Suppressor macrophage (primary cell): Measurements from ENCODE around the gene HDAC8.

Source experiments
- DNase-seq, 4 experiments: peaks; one replicate each; pipeline ENCODE4 v3.0.0-alpha.2; 2020 to 2022

Gene HDAC8

DNA sequence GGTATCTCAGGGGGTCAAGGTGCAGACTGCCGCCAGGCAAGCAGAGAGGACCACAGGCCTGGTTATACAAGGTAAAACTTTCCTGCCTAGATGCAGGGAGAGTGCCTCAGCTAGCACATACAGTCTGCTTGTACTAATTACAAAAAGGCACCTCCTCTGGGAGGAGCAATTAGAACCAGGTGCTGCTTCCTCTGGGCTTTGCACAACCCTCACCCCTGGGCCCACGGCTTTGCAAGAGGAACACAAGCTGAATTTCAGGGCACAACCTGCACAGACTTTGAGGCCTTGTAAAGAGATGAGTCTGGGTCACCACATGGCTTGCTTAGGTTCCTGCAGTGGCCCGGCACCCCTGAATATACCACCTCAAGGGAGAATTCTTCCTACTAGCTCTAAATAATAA is 257.8 kb downstream of the HDAC8 start:
- no peak for DNase-seq

- no peak for DNase-seq
These were observed 258.7 kb downstream of the HDAC8 start for GRCh38 chrX:72313707-72314641.

GRCh38 chrX:72312311-72312940 is 260.2 kb downstream of the HDAC8 start:
- no peak for DNase-seq

- DNase-seq, result peak in 1 of 4 experiments; percentile 7
These were observed 263.2 kb downstream of the HDAC8 start for GRCh38 chrX:72309297-72310071.

DNA sequence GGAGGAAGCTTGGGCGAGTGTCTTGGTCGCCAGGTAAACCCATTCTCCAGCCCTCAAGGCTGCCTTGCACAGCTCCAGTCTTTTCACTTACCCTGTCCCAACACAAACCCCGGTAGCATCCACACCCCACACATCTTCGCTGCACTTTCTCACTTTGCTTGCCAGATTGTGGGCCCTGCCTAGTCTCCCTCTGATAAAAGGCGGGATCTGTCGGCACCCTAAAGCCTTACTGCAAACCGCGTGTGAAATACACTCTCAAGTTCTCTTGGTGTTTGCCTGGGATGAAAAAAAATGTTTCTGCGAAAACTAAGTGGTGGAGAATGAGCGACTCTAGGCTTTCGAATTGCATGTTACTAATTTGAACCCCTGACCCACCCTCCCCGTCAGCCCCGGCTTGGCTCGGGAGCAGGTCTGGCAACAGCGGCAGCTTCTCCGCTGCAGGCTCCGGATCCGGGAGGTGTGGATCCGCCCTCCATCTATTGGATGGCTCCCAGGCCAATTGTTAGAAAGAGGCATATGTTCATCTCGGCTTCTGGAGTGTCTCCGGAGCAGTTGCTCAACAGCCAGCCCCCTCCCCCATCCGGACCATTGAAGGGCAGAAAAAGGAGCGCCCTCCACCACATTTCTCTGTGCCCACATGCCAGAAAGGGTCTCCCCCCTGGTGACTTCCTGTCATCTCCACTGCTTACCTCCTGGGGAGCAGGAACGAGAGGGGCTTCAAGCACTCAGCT is 263.9 kb downstream of the HDAC8 start:
- peak; percentile 13 to 49 (median 43) for DNase-seq

GRCh38 chrX:72308209-72308565 is 264.5 kb downstream of the HDAC8 start:
- no peak for DNase-seq

DNA sequence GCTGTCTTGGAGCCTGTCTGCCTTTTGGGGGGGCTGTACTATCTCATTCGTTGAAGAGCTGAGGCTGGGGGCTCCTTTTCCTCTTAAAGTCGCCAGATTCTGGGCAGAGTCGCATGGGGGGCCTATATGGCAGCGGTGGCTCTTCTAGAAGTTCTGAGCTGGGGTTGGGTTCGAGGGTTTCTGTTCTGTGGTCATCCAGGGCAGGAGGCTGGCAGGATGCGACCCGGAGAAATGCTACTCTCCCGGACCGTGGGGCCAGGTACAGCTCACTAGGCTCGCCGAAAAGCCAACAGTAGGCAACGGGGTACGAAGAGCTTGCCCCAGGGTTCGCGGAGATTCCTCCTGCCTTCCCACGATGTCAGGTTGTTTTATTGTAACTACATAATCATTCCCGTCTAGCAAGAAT is 265.0 kb downstream of the HDAC8 start:
- no peak for DNase-seq

GRCh38 chrX:72306851-72307645 is 265.6 kb downstream of the HDAC8 start:
- DNase-seq, result peak; percentile 69 to 83 (median 78)

GRCh38 chrX:72306085-72306801 is 266.4 kb downstream of the HDAC8 start:
- DNase-seq, result peak in 1 of 4 experiments; percentile 17

DNA sequence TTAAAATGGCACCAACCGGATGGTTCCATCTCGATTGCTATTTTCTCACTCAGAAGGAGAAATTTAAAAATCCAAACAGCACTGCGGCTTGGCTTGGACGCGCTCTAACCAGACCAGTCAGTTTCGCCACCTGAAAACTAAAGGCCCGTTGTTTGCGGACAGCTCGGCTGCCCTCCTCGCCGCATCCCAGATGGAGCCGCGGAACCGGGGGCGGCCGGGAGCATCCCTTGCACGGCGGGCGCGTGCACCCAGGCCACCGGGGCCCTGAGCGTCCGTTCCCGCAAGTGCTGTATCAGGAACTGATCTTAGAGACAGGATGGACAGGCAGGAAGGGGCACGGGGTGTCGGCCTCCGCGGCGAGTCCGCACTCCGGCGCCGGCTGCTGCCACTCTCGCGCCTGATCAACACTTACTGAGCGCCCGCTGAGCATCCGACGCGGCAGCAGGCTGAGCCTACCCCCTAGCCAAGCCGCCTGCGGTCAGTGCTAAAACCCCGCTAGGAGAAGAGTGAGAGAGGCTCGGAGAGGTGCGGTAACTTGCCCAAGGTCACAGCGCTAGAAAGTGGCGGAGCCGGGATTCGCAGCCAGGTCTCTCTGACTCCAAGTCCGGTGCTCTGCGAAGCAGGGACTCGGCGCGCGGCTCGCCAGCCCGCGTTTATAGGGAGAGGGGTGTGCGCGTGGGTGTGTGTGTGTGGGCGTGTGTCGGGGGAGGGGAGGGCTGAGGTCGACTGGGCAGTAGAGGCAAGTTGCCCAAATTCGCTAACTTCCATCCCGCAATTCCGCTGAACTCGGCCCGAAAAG is 267.2 kb downstream of the HDAC8 start, which contains the start of gene CITED1:
Gene CITED1 (minus strand): TSS at position 629 of the 799 bp plus-strand sequence. CDS start 3,045 bp downstream, outside the sequence.
- peak in 2 of 4 experiments; percentile 1 to 24 for DNase-seq

DNA sequence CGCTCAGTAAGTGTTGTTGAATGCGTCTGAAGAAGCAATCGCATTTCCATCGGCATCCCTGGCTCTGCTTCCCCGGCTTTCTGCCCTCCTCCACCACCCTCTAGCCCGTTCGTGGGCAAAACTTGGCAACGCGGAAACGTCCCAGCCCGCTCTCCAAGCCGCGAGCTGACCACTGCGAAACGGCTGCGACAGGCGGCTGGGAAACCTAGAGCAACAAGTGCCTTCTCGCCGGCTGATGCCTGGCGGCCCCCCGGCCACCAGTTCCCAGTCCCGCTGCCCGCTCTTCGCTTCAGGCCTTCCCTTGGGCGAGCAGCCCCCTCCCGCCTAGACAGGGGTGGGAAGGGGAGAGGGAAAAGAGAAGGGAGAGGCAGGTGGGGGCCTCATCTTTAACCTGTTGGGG is 267.8 kb downstream of the HDAC8 start:
- DNase-seq, result no peak

DNA sequence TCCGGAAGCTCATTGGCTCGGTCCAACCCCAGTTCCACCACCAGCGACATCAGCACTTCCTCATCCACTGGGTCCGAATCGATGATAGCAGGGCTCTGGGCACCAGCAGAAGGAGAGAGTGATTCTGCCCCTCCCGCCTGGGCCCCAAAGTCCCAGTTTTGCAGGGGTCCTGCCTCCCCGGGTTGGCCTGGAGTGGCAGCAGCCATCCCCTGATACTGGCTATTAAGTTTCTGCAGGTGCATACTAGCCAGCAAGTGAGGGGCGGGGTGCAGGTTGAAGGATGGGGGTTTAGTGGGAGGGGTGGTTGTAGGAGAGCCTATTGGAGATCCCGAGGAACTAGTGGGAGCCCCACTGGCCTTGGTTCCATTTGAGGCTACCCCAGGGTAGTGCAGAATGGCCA is 270.9 kb downstream of the HDAC8 start:
- DNase-seq, result no peak

DNA sequence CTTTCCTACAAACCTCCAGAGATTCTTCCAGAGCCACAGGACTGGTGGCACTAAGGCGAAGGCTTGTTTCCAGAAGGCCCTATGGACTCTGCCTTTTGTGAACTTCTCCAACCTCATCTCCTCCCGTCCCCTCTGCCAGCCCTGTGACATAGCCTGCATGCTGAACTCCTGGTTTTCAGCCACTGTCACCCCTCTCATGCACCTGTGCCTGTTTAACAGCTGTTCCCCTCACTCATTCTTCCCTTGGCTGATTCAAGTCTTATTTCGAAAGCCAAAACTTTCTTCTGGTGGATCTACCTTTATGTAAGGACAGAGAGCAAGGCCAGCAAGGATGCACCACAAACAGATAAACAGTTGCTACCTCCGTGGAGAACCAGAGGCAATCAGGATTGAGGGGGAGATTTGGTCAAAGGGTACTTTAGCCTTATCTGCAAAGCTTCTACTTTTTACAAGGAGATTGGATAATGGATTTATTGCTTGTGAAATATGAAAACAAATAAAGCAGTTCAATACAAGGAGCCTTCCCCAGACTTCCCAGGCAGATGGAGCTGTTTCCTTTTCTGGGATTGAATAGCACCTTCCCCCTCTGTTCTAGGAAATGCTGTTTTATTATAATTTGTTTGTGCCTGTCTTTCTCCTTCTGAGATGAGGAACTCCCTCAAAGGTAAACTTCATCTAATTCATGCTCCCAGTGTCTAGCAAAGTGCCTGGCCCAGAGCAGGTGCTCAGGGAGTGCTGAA is 272.6 kb downstream of the HDAC8 start:
- DNase-seq, result no peak

DNA sequence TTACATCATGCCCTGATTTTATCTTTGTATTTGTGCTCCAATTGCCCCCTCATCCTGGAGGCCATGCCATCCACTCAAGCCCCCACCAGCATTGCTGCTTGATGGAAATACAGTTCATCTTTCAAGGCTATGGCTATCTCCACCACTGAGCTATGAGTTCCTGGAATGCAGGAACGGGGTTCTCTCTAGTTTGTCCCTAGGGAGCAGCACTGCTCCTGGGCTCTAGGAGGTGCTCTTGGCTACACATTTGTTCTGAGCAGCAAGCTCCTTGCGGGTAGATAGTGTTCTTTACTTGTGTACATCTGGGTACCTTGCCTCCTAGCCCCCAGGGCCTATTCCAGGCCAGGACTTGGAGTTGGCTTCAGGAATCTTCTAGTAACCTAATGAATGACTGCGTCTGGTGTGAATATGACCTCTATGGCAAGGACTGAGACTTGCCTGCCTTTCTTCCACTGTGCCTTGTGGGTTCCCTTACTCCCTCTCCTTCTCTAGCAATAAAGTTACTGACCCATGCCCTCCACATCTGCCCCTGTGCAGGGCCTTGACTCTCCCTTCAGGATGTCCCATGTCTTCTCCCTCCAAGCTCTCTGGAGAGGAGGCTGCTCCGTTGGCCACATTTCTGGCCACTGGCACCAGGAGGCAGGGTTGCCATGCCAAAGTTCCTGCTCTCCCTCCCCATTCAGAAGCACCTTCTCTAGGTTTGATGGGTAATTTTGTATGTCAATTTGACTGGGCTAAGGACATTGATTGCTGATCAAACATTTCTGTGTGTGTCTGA is 274.5 kb downstream of the HDAC8 start:
- DNase-seq, result peak; percentile 23 to 50 (median 43)

- DNase-seq, result no peak
These were observed 275.7 kb downstream of the HDAC8 start for GRCh38 chrX:72296991-72297390.

GRCh38 chrX:72295745-72296144 is 276.9 kb downstream of the HDAC8 start:
- no peak for DNase-seq

GRCh38 chrX:72294497-72294896 is 278.1 kb downstream of the HDAC8 start:
- DNase-seq, result no peak

- no peak for DNase-seq
These were observed 290.3 kb downstream of the HDAC8 start for GRCh38 chrX:72282302-72282701.
